Smooth muscle cell (in vitro differentiated cells): ENCODE measurements around the gene TOR2A. TPM values are rescaled to one million over a fixed set of nuclear protein-coding genes. Genes with fewer than 3 reads are reported as not detected.

Experiments used
- DNase-seq: peaks from one replicate; lab custom pipeline; 2025; ENCODE audit not compliant: unreplicated experiment; lab: John Stamatoyannopoulos, UW
- H2AFZ ChIP-seq: fragments of 200-600 bp; sonication (generic); 2 replicates; pipeline ENCODE4 v1.6.0; 2016; ENCODE audit warnings: antibody characterized with exemption, low read depth, mild to moderate bottlenecking
- H3F3A ChIP-seq: fragments of 200-600 bp; sonication (generic); 2 replicates; pipeline ENCODE4 v1.6.0; 2017; ENCODE audit warnings: antibody characterized with exemption, low read depth
- H3K27ac ChIP-seq: fragments of 200-600 bp; sonication (generic); 2 replicates; pipeline ENCODE4 v1.5.1; 2016; ENCODE audit warnings: low read depth, mild to moderate bottlenecking
- H3K27me3 ChIP-seq: fragments of 200-600 bp; sonication (generic); 2 replicates; pipeline ENCODE4 v1.6.1; 2016; ENCODE audit warnings: low read depth, mild to moderate bottlenecking
- H3K36me3 ChIP-seq: fragments of 200-600 bp; sonication (generic); 2 replicates; pipeline ENCODE4 v1.5.1; 2016; ENCODE audit warnings: low read depth
- H3K4me1 ChIP-seq: fragments of 200-600 bp; sonication (generic); 2 replicates; pipeline ENCODE4 v1.5.1; 2016; ENCODE audit warnings: low read depth
- H3K4me2 ChIP-seq: fragments of 200-600 bp; sonication (generic); 2 replicates; pipeline ENCODE4 v1.6.0; 2016; ENCODE audit warnings: mild to moderate bottlenecking
- H3K4me3 ChIP-seq: fragments of 200-600 bp; sonication (generic); 2 replicates; pipeline ENCODE4 v1.5.1; 2016; ENCODE audit warnings: mild to moderate bottlenecking
- H3K79me2 ChIP-seq: fragments of 200-600 bp; sonication (generic); 2 replicates; pipeline ENCODE4 v1.6.0; 2016; ENCODE audit warnings: low read depth, mild to moderate bottlenecking
- H3K9ac ChIP-seq: fragments of 200-600 bp; sonication (generic); 2 replicates; pipeline ENCODE4 v1.6.0; 2016; ENCODE audit warnings: low read depth
- H3K9me3 ChIP-seq: fragments of 200-600 bp; sonication (generic); replicated peaks from 2 replicates; pipeline ENCODE4 v1.5.1; 2016; ENCODE audit warnings: low read depth
- H4K20me1 ChIP-seq: fragments of 200-600 bp; sonication (generic); 2 replicates; pipeline ENCODE4 v1.6.0; 2016; ENCODE audit warnings: low read depth
- CTCF ChIP-seq: fragments of 200-600 bp; sonication (generic); IDR thresholded peaks from 2 replicates; pipeline ENCODE4 v1.5.1; 2017; ENCODE audit warnings: borderline replicate concordance, mild to moderate bottlenecking, antibody characterized with exemption; ENCODE audit not compliant: insufficient read depth, poor library complexity, severe bottlenecking
- WGBS: methylation state at CpG from one replicate; pipeline ENCODE4 v1.1.7; 2016; ENCODE audit warnings: low lambda C conversion rate; 5-methylcytosine and 5-hydroxymethylcytosine counted together
- polyA plus RNA-seq: library from polyadenylated mRNA; unstranded; fragments of >200 nt; fragmentation: Nextera tagmentation; extraction: Ambion mirVana; gene quantifications from 2 replicates; pipeline ENCODE4 v1.2.1, GENCODE V29; 2016
- total RNA-seq: library from RNA; depleted of rRNA; stranded (reverse); fragments of >200 nt; gene quantifications from 2 replicates; pipeline ENCODE4 v1.2.3, GENCODE V29; 2014

TOR2A gene
- total and polyA plus RNA-seq, 2 experiments from 2014 or later: 7.3 to 12.3 TPM

- H3K27ac ChIP-seq: no peak overlapping the region
- no peak for DNase-seq
- no peaks in the 10 kb centered on the region for H3K79me2 ChIP-seq
- H3F3A ChIP-seq: no peaks in the 10 kb centered on the region
- H3K4me3 ChIP-seq: no peak overlapping the region
- 92% methylated on average over 16 of the region's 16 CpGs for WGBS
- H3K9me3 ChIP-seq: no peaks in the 10 kb centered on the region
- no peak overlapping the region for H3K4me2 ChIP-seq
- H3K4me1 ChIP-seq: no peaks in the 10 kb centered on the region
- TF ChIP-seq CTCF: no peak
- H4K20me1 ChIP-seq: no peaks in the 10 kb centered on the region
- no peaks in the 10 kb centered on the region for H3K36me3 ChIP-seq
- no peak overlapping the region for H3K9ac ChIP-seq
- no peak overlapping the region for H2AFZ ChIP-seq
- H3K27me3 ChIP-seq: no peaks in the 10 kb centered on the region
These were observed 3.2 kb downstream of the TOR2A start for GRCh38 chr9:127731938-127732337.

- no peak for DNase-seq
- H4K20me1 ChIP-seq: no peaks in the 10 kb centered on the region
- H3K9me3 ChIP-seq: no peaks in the 10 kb centered on the region
- no peaks in the 10 kb centered on the region for H3K4me1 ChIP-seq
- H3K4me2 ChIP-seq: no peak overlapping the region
- no peaks in the 10 kb centered on the region for H3F3A ChIP-seq
- no peak overlapping the region for H3K4me3 ChIP-seq
- no peak overlapping the region for H2AFZ ChIP-seq
- no peaks in the 10 kb centered on the region for H3K27me3 ChIP-seq
- no peaks in the 10 kb centered on the region for H3K79me2 ChIP-seq
- 96% methylated on average over 9 of the region's 9 CpGs for WGBS
- TF ChIP-seq CTCF: no peak
- H3K36me3 ChIP-seq: no peaks in the 10 kb centered on the region
- no peak overlapping the region for H3K27ac ChIP-seq
- no peak overlapping the region for H3K9ac ChIP-seq
These were observed 4.2 kb downstream of the TOR2A start for GRCh38 chr9:127730799-127731410.

GRCh38 chr9:127730262-127730661, 4.8 kb downstream of the TOR2A start:
- no peak overlapping the region for H3K4me2 ChIP-seq
- no peak overlapping the region for H3K27ac ChIP-seq
- H3F3A ChIP-seq: no peaks in the 10 kb centered on the region
- H3K36me3 ChIP-seq: no peaks in the 10 kb centered on the region
- H3K9ac ChIP-seq: no peak overlapping the region
- H4K20me1 ChIP-seq: no peaks in the 10 kb centered on the region
- TF ChIP-seq CTCF: no peak
- no peaks in the 10 kb centered on the region for H3K27me3 ChIP-seq
- WGBS: 92% methylated on average over 7 of the region's 9 CpGs
- DNase-seq: no peak
- no peak overlapping the region for H3K4me3 ChIP-seq
- no peaks in the 10 kb centered on the region for H3K79me2 ChIP-seq
- no peak overlapping the region for H2AFZ ChIP-seq
- no peaks in the 10 kb centered on the region for H3K9me3 ChIP-seq
- no peaks in the 10 kb centered on the region for H3K4me1 ChIP-seq
